K562 (cell line): ENCODE results near the gene SYT1. TPM values are rescaled to one million over a fixed set of nuclear protein-coding genes. Genes with fewer than 3 reads are reported as not detected.

Experiments
- ATAC-seq: fragments of 200-7000 bp; cut with Tn5 transposase; 3 replicates; pipeline ENCODE4 v1.9.1; 2020; ENCODE audit warnings: moderate library complexity
- BruUV-seq: library from RNA; stranded (reverse); fragments of 400-500 nt; replicated peaks from 2 replicates; lab custom pipeline; 2021; lab: Mats Ljungman, UMichigan
- CTCF ChIA-PET: fragments of 300-600 bp; formaldehyde crosslinking; extraction: SDS; loops from one replicate; lab custom pipeline; 2021; ENCODE audit warnings: low intra/inter-chr PET ratio; lab: Yijun Ruan, JAX
- POLR2A ChIA-PET: fragments of 300-600, 350-650 bp; sonication (Branson Sonifier 250); formaldehyde crosslinking; extraction: SDS; loops from one replicate; lab custom pipeline; 2021; ENCODE audit warnings: antibody characterized with exemption, inconsistent platforms; lab: Yijun Ruan, JAX
- DNase-seq, 4 experiments: peaks; one replicate each; pipeline versions ENCODE4 v3.0.0 to v3.0.0-alpha.2; 2011 to 2018; ENCODE audit warnings: low spot score in 3 of 4, mixed read lengths in 3 of 4; ENCODE audit errors: extremely low read depth in 1 of 4
- FAIRE-seq: peaks from 2 replicates; lab custom pipeline; 2011; peaks lifted over from hg19 to GRCh38; lab: Jason Lieb, UNC
- H2AFZ ChIP-seq: 2 replicates; pipeline ENCODE4 v1.6.0; 2011; ENCODE audit warnings: low read depth, low read length, control low read depth, inconsistent platforms
- H3K27ac ChIP-seq: fragments of 200-600 bp; 3 replicates; pipeline ENCODE4 v1.8.0; 2011; ENCODE audit warnings: low read depth, mild to moderate bottlenecking, control low read depth, inconsistent platforms, low read length, moderate library complexity, mixed read lengths; ENCODE audit errors: extremely low read depth
- H3K27me3 ChIP-seq, 2 experiments: fragments of 300-600 bp in 1 of 2; 2 replicates in 1 of 2; 3 replicates in 1 of 2; pipeline versions ENCODE4 v1.6.0 to v1.8.0; 2011; ENCODE audit warnings: inconsistent platforms in 2 of 2, low read length in 2 of 2, mild to moderate bottlenecking in 1 of 2, mixed read lengths in 1 of 2, moderate library complexity in 1 of 2; ENCODE audit not compliant: control insufficient read depth in 2 of 2, insufficient read depth in 2 of 2
- H3K36me3 ChIP-seq: fragments of 300-600 bp; 3 replicates; pipeline ENCODE4 v1.8.0; 2011; ENCODE audit warnings: mild to moderate bottlenecking, low read length, inconsistent platforms; ENCODE audit not compliant: control insufficient read depth, insufficient read depth
- H3K4me1 ChIP-seq, 2 experiments: fragments of 200-600 bp in 1 of 2; replicated peaks in 1 of 2; 2 replicates in 1 of 2; 3 replicates in 1 of 2; pipeline versions ENCODE4 v1.5.1 to v1.8.0; 2011; ENCODE audit warnings: inconsistent platforms in 2 of 2, low read length in 2 of 2, mild to moderate bottlenecking in 1 of 2, mixed read lengths in 1 of 2, moderate library complexity in 1 of 2; ENCODE audit not compliant: control insufficient read depth in 2 of 2, insufficient read depth in 2 of 2
- H3K4me2 ChIP-seq: 2 replicates; pipeline ENCODE4 v1.6.1; 2011; ENCODE audit warnings: low read length, control low read depth, inconsistent platforms, mixed read lengths; ENCODE audit not compliant: insufficient read depth
- H3K4me3 ChIP-seq: fragments of 200-600 bp; sonication (generic), shearing (Covaris generic); 2 replicates; pipeline ENCODE4 v1.5.1; 2016; ENCODE audit warnings: control low read depth, inconsistent platforms
- H3K79me2 ChIP-seq: fragments of 200-600 bp; 3 replicates; pipeline ENCODE4 v1.8.0; 2011; ENCODE audit warnings: low read length, inconsistent platforms; ENCODE audit not compliant: control insufficient read depth, insufficient read depth
- H3K9ac ChIP-seq, 2 experiments: 2 replicates each; pipeline versions ENCODE4 v1.6.0 to v1.6.1; 2011; ENCODE audit warnings: low read depth in 2 of 2, low read length in 2 of 2, control low read depth in 1 of 2, inconsistent platforms in 1 of 2, mild to moderate bottlenecking in 1 of 2, mixed read lengths in 1 of 2; ENCODE audit not compliant: insufficient read depth in 1 of 2
- H3K9me1 ChIP-seq: one replicate; pipeline ENCODE4 v1.6.0; 2011; ENCODE audit warnings: inconsistent platforms, mild to moderate bottlenecking, low read length, moderate library complexity; ENCODE audit not compliant: control insufficient read depth, insufficient read depth
- H3K9me3 ChIP-seq: replicated peaks from 2 replicates; pipeline ENCODE4 v1.5.1; 2011; ENCODE audit warnings: low read depth, low read length, inconsistent platforms; ENCODE audit not compliant: control insufficient read depth, insufficient read depth
- H4K20me1 ChIP-seq: replicated peaks from 2 replicates; pipeline ENCODE4 v1.6.1; 2011; ENCODE audit warnings: low read length, inconsistent platforms, mixed read lengths; ENCODE audit not compliant: control insufficient read depth, insufficient read depth
- ARID1B ChIP-seq: fragments of 450-650 bp; IDR thresholded peaks from 2 replicates; pipeline ENCODE4 v1.6.1; 2016; ENCODE audit warnings: antibody characterized with exemption, mild to moderate bottlenecking, inconsistent platforms
- C11orf30 ChIP-seq: fragments of 450-650 bp; IDR thresholded peaks from 2 replicates; pipeline ENCODE4 v1.6.1; 2016; ENCODE audit warnings: low read depth, mild to moderate bottlenecking
- CHD1 ChIP-seq: fragments of 200-600 bp; sonication (generic); IDR thresholded peaks from one replicate; pipeline ENCODE4 v1.6.1; 2012; ENCODE audit warnings: mild to moderate bottlenecking, moderate library complexity, low read length, inconsistent platforms
- DACH1 ChIP-seq: fragments of 450-650 bp; IDR thresholded peaks from 2 replicates; pipeline ENCODE4 v1.6.1; 2018; ENCODE audit not compliant: partially characterized antibody
- HDGF ChIP-seq: fragments of 450-650 bp; IDR thresholded peaks from 2 replicates; pipeline ENCODE4 v1.6.1; 2016
- HSF4 ChIP-seq: fragments of 250-450 bp; sonication (Bioruptor Pico); IDR thresholded peaks from 2 replicates; pipeline ENCODE4 v2.1.2; 2022; ENCODE audit warnings: mild to moderate bottlenecking, moderate library complexity, borderline replicate concordance
- MTA3 ChIP-seq: fragments of 450-650 bp; formaldehyde crosslinking; IDR thresholded peaks from 2 replicates; pipeline ENCODE4 v1.6.1; 2017; ENCODE audit warnings: mild to moderate bottlenecking, borderline replicate concordance
- NR2C2 ChIP-seq, 2 experiments: fragments of 200-800 bp in 1 of 2; sonication (Bioruptor generic) in 1 of 2; sonication (generic) in 1 of 2; formaldehyde crosslinking in 1 of 2; IDR thresholded peaks; 2 replicates each; pipeline versions ENCODE4 v1.6.1 to v1.8.0; 2016 to 2022; ENCODE audit warnings: mild to moderate bottlenecking in 1 of 2, missing compliant biosample characterization in 1 of 2, missing genetic modification characterization in 1 of 2, missing genetic modification reagents in 1 of 2
- POU5F1 ChIP-seq: fragments of 150-350 bp; IDR thresholded peaks from 2 replicates; pipeline ENCODE4 v1.6.1; 2014; ENCODE audit warnings: borderline replicate concordance, low read length, low read depth, mild to moderate bottlenecking; ENCODE audit not compliant: partially characterized antibody
- PTTG1 ChIP-seq: fragments of 450-650 bp; IDR thresholded peaks from 2 replicates; pipeline ENCODE4 v1.6.1; 2016; ENCODE audit warnings: low read depth, mild to moderate bottlenecking, missing genetic modification characterization, missing compliant biosample characterization
- RERE ChIP-seq: sonication (generic); formaldehyde crosslinking; IDR thresholded peaks from 2 replicates; pipeline ENCODE4 v1.8.0; 2023; ENCODE audit warnings: missing genetic modification reagents, mild to moderate bottlenecking, borderline replicate concordance
- SNAPC5 ChIP-seq: fragments of 250-450 bp; sonication (Bioruptor Pico); IDR thresholded peaks from 2 replicates; pipeline ENCODE4 v1.8.0; 2021; ENCODE audit warnings: moderate library complexity, mild to moderate bottlenecking, inconsistent platforms
- SNRNP70 ChIP-seq: fragments of 200-400 bp; formaldehyde crosslinking; optimal IDR thresholded peaks from 2 replicates; pipeline ENCODE3; 2017; ENCODE audit warnings: low read depth, low read length
- ZBTB8A ChIP-seq: fragments of 450-650 bp; IDR thresholded peaks from 2 replicates; pipeline ENCODE4 v1.6.1; 2018; ENCODE audit warnings: mild to moderate bottlenecking, moderate library complexity; ENCODE audit not compliant: partially characterized antibody
- ZNF217 ChIP-seq: sonication (generic); formaldehyde crosslinking; IDR thresholded peaks from 2 replicates; pipeline ENCODE4 v1.8.0; 2022; ENCODE audit warnings: mild to moderate bottlenecking, missing genetic modification reagents
- ZNF584 ChIP-seq: fragments of 200-800 bp; sonication (Bioruptor generic); IDR thresholded peaks from 2 replicates; pipeline ENCODE4 v1.6.1; 2016; ENCODE audit warnings: low read depth, mild to moderate bottlenecking, missing genetic modification characterization, missing compliant biosample characterization
- WGBS: fragments of 100-300 bp; shearing (Covaris generic); methylation state at CpG from one replicate; pipeline ENCODE4 v1.1.6; 2016; ENCODE audit warnings: low coverage, mixed read lengths; ENCODE audit not compliant: insufficient coverage; ENCODE audit errors: missing lambda C conversion rate; 5-methylcytosine and 5-hydroxymethylcytosine counted together
- in situ Hi-C: fragments of 300-500 bp; cut with MboI; formaldehyde crosslinking; loops from 4 replicates; pipeline ENCODE4 v1.15.0; 2018; ENCODE audit warnings: inconsistent platforms, mixed read lengths
- intact Hi-C: fragments of 100-400 bp; cut with micrococcal nuclease; formaldehyde crosslinking; loops from 2 replicates; pipeline ENCODE4 v1.14.2; 2022
- polyA plus RNA-seq, 8 experiments: library from polyadenylated mRNA; depleted of rRNA in 4 of 8; stranded (reverse) in 5 of 8; unstranded in 3 of 8; fragments of >200 nt; fragmentation: Nextera tagmentation in 2 of 8; fragmentation: Illumina TruSeq in 1 of 8; extraction: Ambion mirVana in 2 of 8; extraction: Trizol in 1 of 8; gene quantifications; 2 replicates each; pipeline versions ENCODE4 v1.2.1 to v1.2.3, GENCODE V29; 2011 to 2014; ENCODE audit warnings: inconsistent platforms in 1 of 8, missing spikeins in 1 of 8
- total RNA-seq, 7 experiments: library from RNA; depleted of rRNA in 6 of 7; stranded (reverse); fragments of >200 nt in 6 of 7; fragmentation: Illumina TruSeq in 2 of 7; extraction: Trizol in 2 of 7; gene quantifications; 2 replicates each; pipeline versions ENCODE4 v1.2.1 to v1.2.3, GENCODE V29; 2011 to 2021; ENCODE audit warnings: low replicate concordance in 1 of 7

SYT1 gene
- total and polyA plus RNA-seq, 9 of the 15 experiments (the other 6 are each of a cell fraction or from before 2014, with no cell fraction given): 0.03 to 0.13 (median 0.07) TPM; not detected in 4

GRCh38 chr12:79266343-79267144, 402.0 kb downstream of the SYT1 start (continued):
- TF ChIP-seq CHD1: no peak

- no peak overlapping the region for H3K4me3 ChIP-seq
- H3K4me2 ChIP-seq: no peak overlapping the region
- H3K27ac ChIP-seq: no peak overlapping the region
- H3K79me2 ChIP-seq: no peaks in the 10 kb centered on the region
- no peak overlapping the region for H3K9ac ChIP-seq
- DNase-seq (no peak), ATAC-seq (no peak), FAIRE-seq (no peak)
- CTCF ChIA-PET: no interaction called here
- 0% methylated on average over 2 of the region's 2 CpGs for WGBS
- no TSS peak for BruUV-seq
- in situ Hi-C loops: no loop called here
- no peaks in the 10 kb centered on the region for H3K9me1 ChIP-seq
- no peak overlapping the region for H2AFZ ChIP-seq
- no peaks in the 10 kb centered on the region for H3K4me1 ChIP-seq
- intact Hi-C loops: no loop called here
- no peaks in the 10 kb centered on the region for H4K20me1 ChIP-seq
- no peaks in the 10 kb centered on the region for H3K36me3 ChIP-seq
- POLR2A ChIA-PET: no interaction called here
- no peaks in the 10 kb centered on the region for H3K27me3 ChIP-seq
- H3K9me3 ChIP-seq: no peaks in the 10 kb centered on the region
- TF ChIP-seq ZNF584 (CRISPR knock-in tag): no peak
- no peak for TF ChIP-seq ZNF217
- no peak for TF ChIP-seq NR2C2 (CRISPR knock-in tag; IDR thresholded peaks at IDR 0.05)
- no peak for TF ChIP-seq NR2C2 (tag; IDR thresholded peaks at IDR 0.05)
- TF ChIP-seq POU5F1: no peak
- no peak for TF ChIP-seq MTA3
- no peak for TF ChIP-seq C11orf30
- TF ChIP-seq SNRNP70: no peak
- no peak for TF ChIP-seq PTTG1
- TF ChIP-seq ARID1B: no peak
- no peak for TF ChIP-seq HSF4
- no peak for TF ChIP-seq RERE (CRISPR knock-in tag)
- no peak for TF ChIP-seq ZBTB8A
- no peak for TF ChIP-seq HDGF
- TF ChIP-seq SNAPC5 (CRISPR knock-in tag): no peak
- no peak for TF ChIP-seq DACH1
These were observed 403.0 kb downstream of the SYT1 start for GRCh38 chr12:79267580-79267979.
